Measurements from ENCODE around the gene HERPUD1. TPM values are rescaled to one million over a fixed set of nuclear protein-coding genes. Genes with fewer than 3 reads are reported as not detected.

Gene HERPUD1
- total and polyA plus RNA-seq, 2 of the 8 experiments (the other 6 are each of a cell fraction or from before 2014, with no cell fraction given): 23.3 to 34.7 TPM

- H3K9me3 ChIP-seq (ENCODE audit: insufficient read depth in 2 of 2, low read depth in 1 of 2, low read length in 1 of 2): no peaks in the 10 kb centered on the region
- 0 out of 8 replicates have a peak overlapping the region, but pooled peaks of 1 of the 4 experiments have one; percentile 89 for H3K4me3 ChIP-seq (ENCODE audit: extremely low read depth in 1 of 4, insufficient read depth in 2 of 4, low read depth in 3 of 4, low read length in 4 of 4)
- H2BK15ac ChIP-seq (ENCODE audit: low read length): 0 out of 2 replicates have a peak overlapping the region, but pooled peaks have one; percentile 8
- ChIA-PET CTCF (ENCODE audit: partially characterized antibody) (interaction anchor here (1.1 to 6.7 kb wide), 6 partner anchors 10 to 82 kb away, joined by 3 to 32 read pairs (median 4); no protein-coding TSS in a partner anchor), POLR2A (ENCODE audit: partially characterized antibody) (interaction anchor here (0.6 to 11.4 kb wide), 21 partner anchors 9 to 250 kb away, joined by 3 to 125 read pairs (median 9); partner anchors contain the start of gene SLC12A3)
- peaks cover 4 to 7% of the 10 kb centered on the region in 2 experiments for H4K20me1 ChIP-seq (replicated peaks in 1 of 2; ENCODE audit: control insufficient read depth in 1 of 2, insufficient read depth in 2 of 2, low read length in 2 of 2)
- 85% methylated on average over 15 of the region's 15 CpGs; no CpG with 5 or more reads in 1 of the 2 experiments for WGBS, 2 experiments (ENCODE audit: extremely low coverage in 1 of 2, insufficient coverage in 1 of 2, insufficient read length in 1 of 2, insufficient replicate concordance in 2 of 2, low coverage in 1 of 2, low lambda C conversion rate in 2 of 2, missing lambda C conversion rate in 1 of 2)
- peaks cover 5% of the 10 kb centered on the region; the same call in 1 of the 2 replicates for H3K23me2 ChIP-seq (ENCODE audit: low read depth, low read length)
- no peaks in the 10 kb centered on the region for H3K27me3 ChIP-seq (replicated peaks in 1 of 4; ENCODE audit: control insufficient read depth in 3 of 4, extremely low read depth in 1 of 4, insufficient read depth in 3 of 4, low read length in 3 of 4)
- H3K18ac ChIP-seq (ENCODE audit: extremely low read depth, low read length): no peak overlapping the region
- FAIRE-seq: no peak
- no peak overlapping the region for H3K9ac ChIP-seq (replicated peaks in 1 of 4; ENCODE audit: extremely low read depth in 1 of 4, low read depth in 3 of 4, low read length in 3 of 4)
- H2BK20ac ChIP-seq (ENCODE audit: low read length): no peak overlapping the region; the same call in 1 of the 2 replicates
- no peak overlapping the region for H2BK5ac ChIP-seq (ENCODE audit: low read depth, low read length)
- H3K56ac ChIP-seq (replicated peaks; ENCODE audit: insufficient read length, low read depth, low read length): no peak overlapping the region
- no peak overlapping the region for H4K5ac ChIP-seq (ENCODE audit: insufficient read length, low read depth, low read length)
- peak overlapping the region; percentile 77; the same call in 1 of the 2 replicates for H2AFZ ChIP-seq (ENCODE audit: low read length)
- H3K23ac ChIP-seq (ENCODE audit: insufficient read length): no peak overlapping the region
- no peak overlapping the region; the same call in 1 of the 2 replicates for H2AK5ac ChIP-seq (ENCODE audit: low read depth, low read length)
- DNase-seq (ENCODE audit: low read depth in 1 of 2, low spot score in 2 of 2): no peak
- H4K91ac ChIP-seq (replicated peaks; ENCODE audit: insufficient read length, low read length): no peak overlapping the region
- peak overlapping the region; percentile 51 for H4K8ac ChIP-seq (ENCODE audit: extremely low read depth, insufficient read depth, low read length)
- peaks cover 5 to 17% (median 11%) of the 10 kb centered on the region in 4 experiments for H3K4me1 ChIP-seq (replicated peaks in 1 of 4; ENCODE audit: control insufficient read depth in 3 of 4, insufficient read depth in 4 of 4, low read length in 3 of 4)
- no peak overlapping the region for H3K4ac ChIP-seq (replicated peaks; ENCODE audit: insufficient read length, low read depth, low read length)
- no peak overlapping the region for H3K27ac ChIP-seq (ENCODE audit: low read depth, low read length)
- no peaks in the 10 kb centered on the region for H3K79me1 ChIP-seq (ENCODE audit: low read depth, low read length)
- H3K4me2 ChIP-seq (ENCODE audit: insufficient read depth in 1 of 2, low read depth in 2 of 2, low read length in 2 of 2): peak overlapping the region in 1 of 2 experiments; percentile 90; a peak in 2 of 4 replicates
- H3K79me2 ChIP-seq (ENCODE audit: control insufficient read depth in 1 of 2, insufficient read depth in 2 of 2, low read length in 2 of 2): peaks cover 0 to 30% of the 10 kb centered on the region in 2 experiments; a peak in 2 of 4 replicates
- H3K36me3 ChIP-seq (ENCODE audit: control insufficient read depth in 2 of 4, insufficient read depth in 4 of 4, low read length in 3 of 4): peaks cover 2 to 8% (median 5%) of the 10 kb centered on the region in 4 experiments; a peak in 2 of 8 replicates
- peak overlapping the region; percentile 72 for H2BK12ac ChIP-seq (ENCODE audit: low read depth, low read length)
- H3K14ac ChIP-seq (ENCODE audit: insufficient read length): no peak overlapping the region
- H2BK120ac ChIP-seq (replicated peaks; ENCODE audit: low read depth, low read length): no peak overlapping the region
- no peak for TF ChIP-seq RBBP5 (IDR thresholded peaks at IDR 0.05; ENCODE audit: borderline replicate concordance, low read depth, low read length)
- TF ChIP-seq FOSL1 (IDR thresholded peaks at IDR 0.05; ENCODE audit: insufficient read depth, low read depth, low read length): no peak
- TF ChIP-seq CHD1 (IDR thresholded peaks at IDR 0.05; ENCODE audit: low read depth, low read length): no peak
Measured at GRCh38 chr16:56930486-56931270, 1.3 kb upstream of the HERPUD1 start.
